Activated naive CD8-positive, alpha-beta T cell treated with anti-CD3 and anti-CD28 coated beads, Interleukin-2, amount 50 U/mL, for 16 hours (primary cell): ENCODE data around the gene TSPAN9.

ENCODE experiments used
- DNase-seq: peaks from one replicate; pipeline ENCODE4 v3.0.0-alpha.2; 2020; ENCODE audit warnings: low read depth, low spot score

The TSPAN9 gene

DNA sequence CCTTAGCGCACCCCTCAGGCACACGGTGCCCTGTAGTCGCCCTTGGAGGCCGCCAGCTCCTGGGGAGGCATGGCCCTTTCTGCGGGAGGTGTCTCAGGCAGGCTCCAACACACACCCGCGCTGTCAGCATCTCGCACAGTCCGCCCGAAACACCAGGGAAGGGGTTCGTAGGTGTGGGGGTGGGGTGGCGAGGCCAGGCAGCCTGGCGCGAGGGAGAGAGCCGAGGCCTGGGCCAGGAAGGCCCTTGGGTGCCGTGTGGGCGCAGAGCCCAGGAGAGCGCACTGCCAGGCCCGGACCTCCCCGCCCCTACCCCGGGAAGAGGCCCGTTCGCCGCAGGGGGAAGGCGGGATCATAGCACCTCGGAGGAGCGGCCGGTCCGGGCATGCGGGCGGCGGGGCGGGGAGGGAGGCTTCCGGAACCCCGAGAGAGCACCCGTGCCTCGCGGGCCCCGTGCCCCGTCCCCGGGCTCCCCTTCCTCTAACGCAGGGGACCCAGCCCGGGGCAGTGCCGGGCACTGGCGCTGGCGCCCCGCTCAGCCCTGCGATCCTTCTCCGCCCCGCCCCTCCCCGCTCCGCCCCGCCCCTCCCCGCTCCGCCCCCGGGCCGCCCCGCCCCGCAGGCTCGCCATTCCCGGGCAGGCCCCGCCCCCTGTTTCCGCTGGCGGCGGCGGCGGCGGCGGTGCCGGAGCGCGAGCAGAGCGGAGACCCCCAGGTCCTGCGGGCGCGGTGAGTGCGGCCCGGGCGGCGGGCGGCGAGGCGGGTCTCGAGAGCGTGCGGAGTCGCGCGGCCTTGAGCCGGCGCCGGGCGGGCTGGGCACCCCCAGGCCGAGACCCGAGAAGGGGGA, at the start of gene TSPAN9:
Gene TSPAN9 (plus strand): TSS at position 650 of the 842 bp plus-strand sequence. CDS start 123,815 bp downstream, outside the sequence.
- peak; percentile 45 for DNase-seq

GRCh38 chr12:3028108-3028507, 49.1 kb upstream of the TSPAN9 start:
- no peak for DNase-seq

DNA sequence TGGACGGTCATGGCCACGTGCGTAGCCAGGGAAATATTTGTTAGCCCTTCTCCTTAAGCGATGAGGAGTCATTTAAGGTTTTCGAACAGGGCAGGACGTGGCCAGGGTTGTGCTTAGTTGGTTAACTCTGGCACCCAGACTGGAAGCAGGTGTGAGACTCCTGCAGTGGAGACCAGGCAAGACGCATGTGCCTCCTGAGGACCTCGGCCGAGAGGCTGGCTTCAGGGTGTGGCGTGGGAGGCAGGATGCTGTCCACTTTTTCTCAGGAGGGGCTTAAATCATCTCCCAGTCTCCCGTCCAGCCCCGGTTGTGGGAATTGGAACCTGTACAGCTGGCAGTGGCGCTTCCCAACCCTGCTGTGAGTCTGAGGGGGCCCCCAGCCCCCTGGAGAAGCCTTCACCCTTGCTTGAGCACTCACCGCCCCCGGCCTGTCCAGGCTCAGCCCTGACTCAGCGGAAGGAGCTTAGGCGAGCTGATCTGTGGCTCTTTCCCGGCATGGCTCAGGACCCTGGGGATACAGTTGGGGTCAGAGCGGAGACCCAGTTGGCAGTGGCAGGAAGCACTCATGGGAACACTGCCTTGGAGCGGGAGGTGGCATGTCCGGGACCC, 46.3 kb upstream of the TSPAN9 start:
- DNase-seq = no peak

GRCh38 chr12:3032161-3032560, 45.0 kb upstream of the TSPAN9 start:
- DNase-seq = no peak

DNA sequence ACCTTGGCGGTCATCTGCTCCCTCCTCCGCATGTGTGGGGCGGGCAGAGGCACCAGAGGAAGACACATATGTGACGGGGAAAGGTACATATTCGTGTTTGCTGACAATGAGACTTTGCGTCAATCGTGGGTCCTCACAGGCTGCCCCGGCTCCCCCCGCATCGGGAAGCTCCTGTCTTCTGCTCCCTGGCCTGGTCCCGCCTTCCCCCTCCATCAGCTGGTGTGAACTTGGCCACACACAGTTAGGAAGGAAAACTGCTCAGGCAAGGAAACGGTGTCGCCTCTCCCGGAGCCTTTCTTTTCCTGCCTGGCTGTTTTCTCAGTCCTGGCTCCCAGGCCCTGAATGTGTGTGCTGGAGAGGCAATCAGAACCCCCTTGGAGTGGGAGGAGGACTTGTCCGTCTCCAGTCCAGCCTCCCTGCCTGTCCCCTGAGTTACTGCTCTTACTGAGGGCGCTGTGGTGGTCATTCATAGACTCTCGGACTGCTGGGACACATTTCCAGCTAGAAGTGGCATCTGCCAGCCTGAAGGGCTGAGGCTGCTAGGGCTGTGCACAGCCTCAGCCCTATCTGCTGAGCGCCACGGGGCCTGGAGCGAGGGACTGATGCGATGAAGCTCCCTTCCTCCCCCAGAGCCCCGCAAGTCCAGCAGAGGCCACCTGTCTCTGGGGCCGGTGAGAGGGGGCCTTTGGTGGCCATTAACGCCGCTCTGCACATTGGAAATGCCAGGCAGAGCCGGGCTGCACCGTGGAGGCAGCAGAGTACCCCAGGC, 44.2 kb upstream of the TSPAN9 start:
- DNase-seq = no peak

- DNase-seq = no peak
Measured at GRCh38 chr12:3033539-3033867, 43.7 kb upstream of the TSPAN9 start.

GRCh38 chr12:3034067-3034750, 43.0 kb upstream of the TSPAN9 start:
- no peak for DNase-seq

- DNase-seq = no peak
Measured at GRCh38 chr12:3035171-3035570, 42.0 kb upstream of the TSPAN9 start.

DNA sequence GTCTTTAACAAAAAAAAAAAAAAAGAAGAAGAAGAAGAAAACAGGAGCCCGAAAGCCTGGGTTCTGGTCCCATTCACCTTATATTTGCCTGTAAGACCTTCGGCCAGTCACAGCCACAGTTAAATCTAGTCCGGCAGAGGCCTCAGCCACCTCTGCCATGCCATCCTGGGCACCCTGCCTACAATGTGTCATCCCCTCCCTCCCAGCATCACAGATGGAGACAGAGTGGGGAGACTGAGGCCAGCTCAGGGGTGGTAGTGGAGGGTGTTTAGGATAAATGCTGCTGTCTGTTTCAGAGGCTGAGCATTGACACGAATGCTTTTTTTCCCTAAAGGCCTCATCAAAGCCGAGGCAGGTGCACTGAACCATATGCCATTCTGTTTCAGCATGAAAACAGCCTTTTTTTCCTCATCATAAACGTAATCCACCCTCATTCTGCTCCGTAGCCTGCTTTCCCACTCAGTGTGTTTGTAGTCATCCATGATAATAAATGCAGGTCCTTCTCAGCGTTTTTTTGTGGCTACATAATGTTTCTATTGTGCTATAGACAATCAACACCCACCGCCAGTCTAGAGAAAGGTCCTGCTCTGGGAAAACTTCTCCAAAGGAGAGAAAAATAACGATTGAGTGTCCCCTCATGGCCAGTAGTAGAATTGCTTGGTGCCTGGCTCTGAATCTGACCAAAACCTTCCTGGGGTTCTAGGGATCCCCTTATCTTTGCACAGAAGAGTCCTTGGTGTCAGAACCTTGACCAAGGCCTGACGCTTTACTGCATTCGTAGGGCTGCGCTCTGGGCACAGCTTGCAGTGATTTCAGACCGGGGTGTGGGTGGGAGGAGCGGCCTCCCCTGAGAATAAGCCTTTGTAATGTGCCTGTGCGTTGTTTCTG, 41.1 kb upstream of the TSPAN9 start:
- no peak for DNase-seq

DNA sequence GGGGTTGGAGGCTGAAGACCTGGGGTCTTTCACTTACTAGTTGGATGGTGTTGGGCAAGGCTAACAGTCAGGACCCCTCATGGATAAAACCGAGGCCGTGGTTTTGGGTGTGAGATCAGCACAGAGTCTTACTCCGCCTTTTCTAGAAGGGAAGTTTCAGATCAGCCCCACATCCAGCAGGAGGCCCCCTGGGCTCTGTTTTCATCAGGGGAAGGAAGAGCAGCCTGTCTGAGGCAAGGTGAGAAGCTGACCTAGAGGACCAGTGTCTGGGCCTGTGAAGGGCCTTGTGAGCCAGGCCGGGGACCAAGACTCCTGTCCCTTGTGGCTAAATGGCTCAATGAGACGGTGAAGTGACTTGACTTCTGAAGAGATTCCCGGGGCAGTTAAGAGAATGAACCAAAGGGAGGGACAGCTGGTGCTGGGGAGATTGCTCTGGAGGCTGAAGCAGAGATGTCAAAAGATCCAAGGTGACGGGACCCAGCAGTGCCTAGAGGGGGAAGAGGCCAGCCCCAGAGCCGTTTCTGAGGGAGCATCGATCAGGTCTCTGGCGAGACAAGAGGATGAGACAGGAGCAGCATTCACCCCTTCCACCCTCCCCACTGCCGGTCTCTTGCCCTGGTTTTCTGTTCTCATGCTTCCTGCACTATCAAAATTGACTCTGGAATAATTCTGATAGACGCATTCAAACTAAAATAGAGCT, 40.1 kb upstream of the TSPAN9 start:
- no peak for DNase-seq

GRCh38 chr12:3038166-3038565, 39.0 kb upstream of the TSPAN9 start:
- DNase-seq = no peak

- DNase-seq = no peak
Measured at GRCh38 chr12:3038926-3039510, 38.2 kb upstream of the TSPAN9 start.

DNA sequence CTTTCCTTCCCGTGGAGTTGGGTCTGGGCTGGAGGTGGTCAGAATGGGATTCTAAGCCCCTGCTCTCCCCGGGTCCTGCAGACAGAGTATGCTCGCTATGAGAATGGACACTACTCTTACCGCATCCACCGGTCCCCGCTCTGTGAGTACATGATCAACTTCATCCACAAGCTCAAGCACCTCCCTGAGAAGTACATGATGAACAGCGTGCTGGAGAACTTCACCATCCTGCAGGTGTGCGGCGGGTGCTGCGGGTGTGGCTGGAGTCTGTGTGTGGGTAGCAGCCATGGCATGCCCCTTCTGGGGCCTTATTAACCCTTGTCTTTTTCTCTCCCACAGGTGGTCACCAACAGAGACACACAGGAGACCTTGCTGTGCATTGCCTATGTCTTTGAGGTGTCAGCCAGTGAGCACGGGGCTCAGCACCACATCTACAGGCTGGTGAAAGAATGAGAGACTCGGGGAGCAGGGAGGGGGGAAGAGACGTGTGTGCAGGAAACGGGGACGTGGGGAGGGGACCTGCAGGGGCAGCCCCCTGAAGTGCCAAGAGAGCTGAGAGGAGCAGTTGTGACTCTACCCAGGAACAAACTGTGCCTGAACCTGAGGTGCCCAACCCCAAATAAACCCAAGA, 37.0 kb upstream of the TSPAN9 start:
- DNase-seq = no peak

DNA sequence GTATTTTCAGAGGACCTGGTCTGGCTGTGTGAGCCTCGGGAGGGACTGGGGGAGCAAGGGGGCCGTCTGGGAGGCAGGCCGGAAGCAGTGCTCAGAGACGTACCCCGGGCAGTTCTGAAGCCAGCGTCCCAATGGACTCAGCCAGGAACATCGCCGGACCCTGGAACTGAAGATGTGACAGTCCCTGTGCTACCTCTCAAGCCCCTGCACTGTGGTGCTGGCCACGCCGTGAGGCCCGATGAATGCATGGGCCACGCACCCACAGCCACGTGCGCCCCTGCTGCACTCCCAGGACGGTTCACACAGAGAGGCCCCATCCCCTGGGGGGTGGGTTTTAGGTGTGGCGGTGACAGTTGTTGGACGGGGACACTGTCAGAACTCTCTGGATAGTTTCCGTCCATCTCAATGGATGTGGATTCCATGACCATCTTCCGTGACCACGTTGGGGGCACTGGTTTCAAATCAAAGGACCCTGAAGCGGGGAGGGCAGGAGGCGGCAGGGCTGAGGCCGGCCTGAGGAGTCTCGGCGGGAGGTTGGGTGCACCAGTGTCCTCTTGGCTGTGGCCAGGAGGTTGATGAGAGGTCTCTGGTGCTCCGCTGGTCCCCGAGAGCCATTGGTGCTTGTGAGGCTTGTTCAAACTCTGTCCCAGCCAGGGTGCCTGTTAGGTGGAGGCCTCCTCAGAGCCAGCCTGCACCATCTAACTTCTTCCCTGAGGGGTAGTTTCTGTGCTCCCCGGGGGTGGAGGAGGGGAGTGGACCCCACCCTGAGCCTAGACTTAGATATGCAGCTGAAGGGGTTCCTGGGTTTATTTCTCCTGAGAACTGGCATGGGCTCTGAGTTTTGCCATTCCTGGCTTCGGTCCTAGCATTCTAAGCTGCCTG, 36.3 kb upstream of the TSPAN9 start:
- no peak for DNase-seq

- DNase-seq = no peak
Measured at GRCh38 chr12:3041558-3042164, 35.5 kb upstream of the TSPAN9 start.

GRCh38 chr12:3042394-3042793, 34.8 kb upstream of the TSPAN9 start:
- no peak for DNase-seq

- no peak for DNase-seq
Measured at GRCh38 chr12:3042826-3043225, 34.4 kb upstream of the TSPAN9 start.

GRCh38 chr12:3043406-3043805, 33.8 kb upstream of the TSPAN9 start:
- DNase-seq = no peak
